22Rv1 (cell line): Measurements from ENCODE around the gene KAZALD1.

Source experiments
- ZFX ChIP-seq: fragments of 450-650 bp; IDR thresholded peaks from 2 replicates; pipeline ENCODE4 v1.6.1; 2017; ENCODE audit warnings: antibody characterized with exemption, borderline replicate concordance
- TF ChIP-seq, protein P1 (sequence below): fragments of 450-650 bp; IDR thresholded peaks from 2 replicates; pipeline ENCODE4 v1.5.1; 2017; ENCODE audit warnings: mild to moderate bottlenecking

- TF ChIP-seq, protein P1, sequence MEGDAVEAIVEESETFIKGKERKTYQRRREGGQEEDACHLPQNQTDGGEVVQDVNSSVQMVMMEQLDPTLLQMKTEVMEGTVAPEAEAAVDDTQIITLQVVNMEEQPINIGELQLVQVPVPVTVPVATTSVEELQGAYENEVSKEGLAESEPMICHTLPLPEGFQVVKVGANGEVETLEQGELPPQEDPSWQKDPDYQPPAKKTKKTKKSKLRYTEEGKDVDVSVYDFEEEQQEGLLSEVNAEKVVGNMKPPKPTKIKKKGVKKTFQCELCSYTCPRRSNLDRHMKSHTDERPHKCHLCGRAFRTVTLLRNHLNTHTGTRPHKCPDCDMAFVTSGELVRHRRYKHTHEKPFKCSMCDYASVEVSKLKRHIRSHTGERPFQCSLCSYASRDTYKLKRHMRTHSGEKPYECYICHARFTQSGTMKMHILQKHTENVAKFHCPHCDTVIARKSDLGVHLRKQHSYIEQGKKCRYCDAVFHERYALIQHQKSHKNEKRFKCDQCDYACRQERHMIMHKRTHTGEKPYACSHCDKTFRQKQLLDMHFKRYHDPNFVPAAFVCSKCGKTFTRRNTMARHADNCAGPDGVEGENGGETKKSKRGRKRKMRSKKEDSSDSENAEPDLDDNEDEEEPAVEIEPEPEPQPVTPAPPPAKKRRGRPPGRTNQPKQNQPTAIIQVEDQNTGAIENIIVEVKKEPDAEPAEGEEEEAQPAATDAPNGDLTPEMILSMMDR: no peak
- TF ChIP-seq ZFX: no peak
These were observed 25.7 kb upstream of the KAZALD1 start for GRCh38 chr10:101035916-101036702.
